Heart right ventricle (tissue), 16 donors: ENCODE results near the gene CCDC154. TPM values are rescaled to one million over a fixed set of nuclear protein-coding genes. Genes with fewer than 3 reads are reported as not detected.

Source experiments
- ATAC-seq, 8 donors: fragments of 200-7000 bp; cut with Tn5 transposase; one replicate each; pipeline ENCODE4 v1.9.1; 2020; ENCODE audit warnings: mild to moderate bottlenecking in 8 of 8, moderate library complexity in 8 of 8, moderate number of reproducible peaks in 1 of 8
- DNase-seq, 2 donors: peaks; one replicate each; pipeline ENCODE4 v3.0.0-alpha.2; 2020
- H3K27ac ChIP-seq, 10 donors: fragments of 200-600 bp; sonication (generic) in 2 of 10; one replicate each; pipeline versions ENCODE4 v1.5.0 to v1.8.0; 2020 to 2022; ENCODE audit warnings: mild to moderate bottlenecking in 3 of 10
- H3K27me3 ChIP-seq, 7 donors: fragments of 200-600 bp; one replicate each; pipeline ENCODE4 v1.8.0; 2021 to 2022; ENCODE audit warnings: mild to moderate bottlenecking in 2 of 7
- H3K36me3 ChIP-seq, 9 donors: fragments of 200-600 bp; sonication (generic) in 1 of 9; one replicate each; pipeline versions ENCODE4 v1.5.0 to v1.8.0; 2020 to 2022; ENCODE audit warnings: mild to moderate bottlenecking in 2 of 9
- H3K4me1 ChIP-seq, 9 donors: fragments of 200-600 bp; sonication (generic) in 1 of 9; one replicate each; pipeline versions ENCODE4 v1.5.0 to v1.8.0; 2020 to 2022; ENCODE audit warnings: mild to moderate bottlenecking in 4 of 9
- H3K4me3 ChIP-seq, 10 donors: fragments of 200-600 bp; sonication (generic) in 2 of 10; one replicate each; pipeline versions ENCODE4 v1.5.0 to v1.8.0; 2020 to 2022; ENCODE audit warnings: mild to moderate bottlenecking in 7 of 10, moderate library complexity in 2 of 10
- H3K9me3 ChIP-seq, 11 donors: fragments of 200-600 bp in 10 of 11; sonication (generic) in 2 of 11; one replicate each; pipeline versions ENCODE4 v1.5.0 to v1.8.0; 2013 to 2022; ENCODE audit warnings: mild to moderate bottlenecking in 2 of 11, control low read depth in 1 of 11, moderate library complexity in 1 of 11
- WGBS, 2 donors: extraction: QIAGEN DNeasy Blood & Tissue Kit; methylation state at CpG; one replicate each; pipeline ENCODE4 v1.1.7; 2013; ENCODE audit warnings: inconsistent platforms in 1 of 2; 5-methylcytosine and 5-hydroxymethylcytosine counted together
- intact Hi-C, 10 donors: fragments of 100-400 bp; cut with DNase I; formaldehyde crosslinking; loops; one replicate each; pipeline versions ENCODE4 v1.11.1 to v1.14.2; 2022
- polyA plus RNA-seq, 2 donors: library from polyadenylated mRNA; stranded (reverse); fragments of 200-250 nt; gene quantifications; one replicate each; pipeline ENCODE4 v1.2.3, GENCODE V29; 2013
- total RNA-seq, 10 donors: library from RNA; stranded (reverse); fragmentation: NEBNext Ultra II Directional in 3 of 10; extraction: Animal tissue kit (Norgen Biotek cat#: 25700) in 3 of 10; gene quantifications; one replicate each; pipeline versions ENCODE4 v1.2.1 to v1.2.4, GENCODE V29; 2021 to 2023
- TF ChIP-seq, protein P1 (sequence below), 9 donors: fragments of 200-600 bp; sonication (generic) in 2 of 9; IDR thresholded peaks; one replicate each; pipeline versions ENCODE4 v1.5.0 to v1.8.0; 2021 to 2022; ENCODE audit warnings: antibody characterized with exemption in 9 of 9, mild to moderate bottlenecking in 5 of 9, moderate library complexity in 1 of 9
- donor health status: Arrhythmogenic right ventricular cardiomyopathy.
- donor health status: ischemic (EF 13 %, LVEDD 7.1; RV severe dilation, severe dysfunction).
- donor health status: healthy with polysubstance abuse.
- donor health status: DM: no; HTN: yes; CAD: no.
- donor health status: DM: no; HTN: no; CAD: no.
- donor health status: ischemic (EF 25% LVEDD 6.9; RV normal size, moderate dysfunction).
- donor health status: ischemic (EF 25% LVEDD 5.7; RV mildly dilated, moderate dysfunction).
- donor health status: healthy.
- donor health status: DM: yes; HTN: yes; CAD: no.
- donor health status: Ischemic cardiomyopathy.
- donor health status: ischemic (EF 35%, LVEDD 5.7; RV mildly dilated, moderate dysfunction).
- donor health status: nonischemic (EF 11% LVEDD 7.7; RV severe dilation, severe dysfunction).
- donor health status: DM: yes; HTN: yes; CAD: no.
- donor health status: PGD.
- donor health status: ischemic (EF 29% LVEDD 5.4; RV normal size, mild dysfunction).
- donor health status: nonischemic (EF 23%, LVEDD 6.1; RV moderate dilation, normal function).

The CCDC154 gene
- total and polyA plus RNA-seq, 12 donors = 0.17 to 5.9 (median 0.75) TPM

DNA sequence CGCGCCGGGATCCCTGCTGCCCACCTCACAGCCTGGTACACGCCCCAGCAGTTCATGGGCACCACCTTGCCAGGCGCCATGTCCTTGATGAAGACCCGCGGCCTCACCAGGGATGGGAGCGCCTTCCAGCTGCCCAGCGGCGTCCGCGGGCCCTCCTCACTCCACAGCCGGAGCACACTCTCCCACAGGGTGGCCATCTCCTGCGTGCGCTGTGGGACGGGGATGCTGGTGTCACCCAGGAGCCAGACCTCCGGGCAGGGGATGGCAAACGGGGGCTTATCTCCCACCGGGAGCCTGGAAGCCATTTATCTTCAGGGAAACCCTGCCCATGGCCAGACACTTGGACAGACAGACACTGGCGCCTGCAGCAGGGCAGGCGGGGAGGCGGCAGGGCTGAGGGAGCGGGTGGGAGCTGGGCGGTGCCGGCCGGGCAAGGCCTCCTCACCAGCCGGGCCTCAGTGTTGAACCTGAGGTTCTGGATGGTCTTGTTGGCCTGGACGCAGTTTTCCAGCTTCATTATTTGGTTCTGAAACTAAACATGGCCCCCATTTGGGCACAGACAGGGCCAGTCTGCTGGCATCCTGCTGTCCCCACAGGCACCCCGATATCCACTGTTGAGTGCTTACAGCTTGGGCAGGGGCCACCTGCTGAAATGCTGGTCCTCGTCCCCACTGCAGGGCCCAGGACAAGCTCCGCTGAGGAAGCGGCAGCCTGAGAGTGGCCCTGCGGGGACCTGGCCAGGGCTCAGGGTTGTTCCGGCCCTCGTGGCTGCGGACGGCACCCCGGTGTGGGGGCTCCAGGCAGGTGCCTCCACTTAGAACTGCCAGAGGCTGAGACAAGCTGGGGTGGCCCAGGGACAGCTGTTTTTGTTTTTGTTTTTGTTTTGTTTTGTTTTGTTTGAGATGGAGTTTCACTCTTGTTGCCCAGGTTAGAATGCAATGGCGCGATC, 9.4 kb downstream of the CCDC154 start:
- H3K27ac ChIP-seq = no peak overlapping the region
- intact Hi-C loops = no loop called here
- peaks cover 0 to 12% (median 0%) of the 10 kb centered on the region in 9 donors for H3K4me1 ChIP-seq
- TF ChIP-seq, protein P1, sequence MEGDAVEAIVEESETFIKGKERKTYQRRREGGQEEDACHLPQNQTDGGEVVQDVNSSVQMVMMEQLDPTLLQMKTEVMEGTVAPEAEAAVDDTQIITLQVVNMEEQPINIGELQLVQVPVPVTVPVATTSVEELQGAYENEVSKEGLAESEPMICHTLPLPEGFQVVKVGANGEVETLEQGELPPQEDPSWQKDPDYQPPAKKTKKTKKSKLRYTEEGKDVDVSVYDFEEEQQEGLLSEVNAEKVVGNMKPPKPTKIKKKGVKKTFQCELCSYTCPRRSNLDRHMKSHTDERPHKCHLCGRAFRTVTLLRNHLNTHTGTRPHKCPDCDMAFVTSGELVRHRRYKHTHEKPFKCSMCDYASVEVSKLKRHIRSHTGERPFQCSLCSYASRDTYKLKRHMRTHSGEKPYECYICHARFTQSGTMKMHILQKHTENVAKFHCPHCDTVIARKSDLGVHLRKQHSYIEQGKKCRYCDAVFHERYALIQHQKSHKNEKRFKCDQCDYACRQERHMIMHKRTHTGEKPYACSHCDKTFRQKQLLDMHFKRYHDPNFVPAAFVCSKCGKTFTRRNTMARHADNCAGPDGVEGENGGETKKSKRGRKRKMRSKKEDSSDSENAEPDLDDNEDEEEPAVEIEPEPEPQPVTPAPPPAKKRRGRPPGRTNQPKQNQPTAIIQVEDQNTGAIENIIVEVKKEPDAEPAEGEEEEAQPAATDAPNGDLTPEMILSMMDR (IDR thresholded peaks at IDR 0.05) = no peak
- WGBS, 2 donors = 92 to 95% methylated on average over 40 of the region's 40 CpGs
- DNase-seq (no peak), ATAC-seq (no peak)
- peaks cover 0 to 11% (median 0%) of the 10 kb centered on the region in 9 donors for H3K36me3 ChIP-seq
- no peaks in the 10 kb centered on the region for H3K9me3 ChIP-seq
- H3K27me3 ChIP-seq = peaks cover 0 to 6% (median 0%) of the 10 kb centered on the region in 7 donors
- H3K4me3 ChIP-seq = no peak overlapping the region

DNA sequence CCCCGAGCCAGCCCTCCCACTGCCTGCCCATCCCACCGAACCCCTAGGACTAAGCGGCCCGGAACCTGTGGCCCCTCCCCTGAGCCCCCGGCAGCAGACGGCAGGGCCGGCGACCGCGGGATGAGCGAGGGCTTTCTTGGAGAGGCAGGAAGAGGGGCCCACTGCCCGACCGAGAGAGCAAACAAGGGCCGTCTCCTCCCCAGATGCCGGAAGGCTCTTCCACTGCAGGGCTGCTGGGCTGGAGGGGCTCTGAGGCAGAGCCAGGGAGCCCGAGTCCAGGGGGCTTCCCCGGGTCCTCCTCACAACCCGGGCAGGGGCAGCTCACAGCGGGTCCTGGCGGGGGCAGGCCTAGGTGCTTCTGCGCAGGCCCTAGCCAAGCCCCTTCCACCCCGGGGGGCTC, 10.6 kb downstream of the CCDC154 start:
- Histone ChIP-seq H3K4me3 (peak overlapping the region in 4 of 10 donors; percentile 49 to 59 (median 53)), H3K27me3 (peaks cover 0 to 6% (median 0%) of the 10 kb centered on the region in 7 donors), H3K4me1 (peaks cover 0 to 12% (median under 1%) of the 10 kb centered on the region in 9 donors), H3K9me3 (no peaks in the 10 kb centered on the region), H3K27ac (no peak overlapping the region), H3K36me3 (peaks cover 0 to 11% (median 0%) of the 10 kb centered on the region in 9 donors)
- ATAC-seq (no peak), DNase-seq (no peak)
- TF ChIP-seq, protein P1 (IDR thresholded peaks at IDR 0.05) = no peak
- intact Hi-C loops = no loop called here
- WGBS, 2 donors = 68 to 72% methylated on average over 21 to 22 of the region's 22 CpGs

DNA sequence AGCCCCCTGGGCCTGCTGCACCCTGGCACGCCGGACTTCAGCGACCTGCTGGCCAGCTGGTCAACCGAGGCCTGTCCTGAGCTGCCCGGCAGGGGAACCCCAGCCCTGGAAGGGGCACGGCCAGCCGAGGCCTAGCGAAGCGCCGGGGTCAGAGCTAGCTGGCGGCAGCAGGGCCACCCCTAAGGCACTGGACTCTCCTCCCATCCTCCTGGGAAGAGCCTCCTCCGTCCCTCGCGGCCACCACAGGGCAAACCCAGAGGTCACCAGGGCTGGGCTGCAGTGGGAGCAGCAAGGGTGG, 11.1 kb downstream of the CCDC154 start:
- TF ChIP-seq, protein P1 (IDR thresholded peaks at IDR 0.05) = no peak
- H3K9me3 ChIP-seq = no peaks in the 10 kb centered on the region
- peak overlapping the region in 9 of 10 donors; percentile 65 to 87 (median 79) for H3K27ac ChIP-seq
- ATAC-seq = no peak
- peaks cover 0 to 15% (median 5%) of the 10 kb centered on the region in 9 donors for H3K4me1 ChIP-seq
- peaks cover 0 to 11% (median 0%) of the 10 kb centered on the region in 9 donors for H3K36me3 ChIP-seq
- H3K4me3 ChIP-seq = peak overlapping the region in 9 of 10 donors; percentile 38 to 59 (median 46)
- H3K27me3 ChIP-seq = peaks cover 0 to 6% (median 0%) of the 10 kb centered on the region in 7 donors
- DNase-seq = no peak
- 76 to 80% methylated on average over 14 of the region's 14 CpGs for WGBS, 2 donors
- intact Hi-C loops = no loop called here

DNA sequence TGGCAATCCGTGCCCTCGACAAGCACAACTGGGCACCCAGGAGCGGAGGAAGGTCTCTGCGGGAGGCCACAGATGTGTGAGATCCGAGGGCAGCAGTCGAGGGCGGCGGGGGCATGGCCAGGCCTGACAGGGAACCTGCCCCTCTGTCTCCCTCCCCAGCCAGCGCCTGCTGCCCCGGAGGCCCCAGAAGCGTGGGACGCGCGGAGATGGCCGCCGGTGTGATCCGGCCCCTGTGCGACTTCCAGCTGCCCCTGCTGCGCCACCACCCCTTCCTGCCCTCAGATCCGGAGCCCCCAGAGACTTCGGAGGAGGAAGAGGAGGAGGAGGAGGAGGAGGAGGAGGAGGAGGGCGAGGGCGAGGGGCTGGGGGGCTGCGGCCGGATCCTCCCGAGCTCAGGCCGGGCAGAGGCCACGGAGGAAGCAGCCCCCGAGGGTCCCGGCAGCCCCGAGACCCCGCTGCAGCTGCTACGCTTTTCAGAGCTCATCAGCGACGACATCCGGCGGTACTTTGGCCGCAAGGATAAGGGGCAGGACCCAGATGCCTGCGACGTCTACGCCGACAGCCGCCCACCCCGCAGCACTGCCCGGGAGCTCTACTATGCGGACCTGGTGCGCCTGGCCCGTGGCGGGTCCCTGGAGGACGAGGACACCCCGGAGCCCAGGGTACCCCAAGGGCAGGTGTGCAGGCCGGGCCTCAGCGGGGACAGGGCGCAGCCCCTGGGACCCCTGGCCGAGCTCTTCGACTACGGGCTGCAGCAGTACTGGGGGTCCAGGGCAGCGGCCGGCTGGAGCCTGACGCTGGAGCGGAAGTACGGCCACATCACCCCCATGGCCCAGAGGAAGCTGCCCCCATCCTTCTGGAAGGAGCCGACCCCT, 11.7 kb downstream of the CCDC154 start:
- intact Hi-C loops = no loop called here
- H3K9me3 ChIP-seq = no peaks in the 10 kb centered on the region
- H3K27ac ChIP-seq = peak overlapping the region in 9 of 10 donors; percentile 65 to 87 (median 79)
- peak in 1 of 2 donors; percentile 37 for DNase-seq
- peaks cover 0 to 11% (median 0%) of the 10 kb centered on the region in 9 donors for H3K36me3 ChIP-seq
- H3K27me3 ChIP-seq = peaks cover 0 to 6% (median 0%) of the 10 kb centered on the region in 7 donors
- H3K4me1 ChIP-seq = peaks cover 0 to 16% (median 6%) of the 10 kb centered on the region in 9 donors
- WGBS, 2 donors = 64 to 67% methylated on average over 51 to 63 of the region's 63 CpGs
- peak overlapping the region in 9 of 10 donors; percentile 38 to 59 (median 46) for H3K4me3 ChIP-seq
- ATAC-seq = peak; percentile 2 to 54 (median 32)
- TF ChIP-seq, protein P1 (IDR thresholded peaks at IDR 0.05) = no peak
